Stimulated activated CD8-positive, alpha-beta memory T cell treated with anti-CD3 and anti-CD28 coated beads, Interleukin-15, amount 100 ng/mL, for 48 hours (primary cell): Measurements from ENCODE around the gene VWA2.

Source experiments
- DNase-seq, 2 donors: peaks; one replicate each; pipeline ENCODE4 v3.0.0-alpha.2; 2020; ENCODE audit warnings: low read depth in 2 of 2

Gene VWA2

DNA sequence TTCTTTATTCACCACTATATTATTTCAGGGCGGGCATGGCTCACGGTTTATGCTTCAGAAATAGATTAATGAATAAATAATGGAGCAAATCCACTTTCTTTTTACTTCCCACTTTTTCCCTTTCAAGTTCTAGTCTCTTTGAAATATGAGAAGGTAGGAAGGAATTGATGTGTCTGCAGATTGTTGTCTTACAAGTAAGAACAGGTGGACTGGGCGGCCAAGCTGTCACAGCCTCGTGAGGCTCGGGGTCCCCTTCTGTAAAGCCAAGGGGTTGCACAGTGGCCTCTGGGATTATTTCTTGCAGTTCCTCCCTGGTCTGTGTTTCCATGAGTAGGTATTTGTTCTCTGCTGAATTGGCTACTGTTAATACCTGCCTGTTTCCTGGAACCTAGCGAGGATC lies 11.2 kb downstream of the VWA2 start:
- no peak for DNase-seq

DNA sequence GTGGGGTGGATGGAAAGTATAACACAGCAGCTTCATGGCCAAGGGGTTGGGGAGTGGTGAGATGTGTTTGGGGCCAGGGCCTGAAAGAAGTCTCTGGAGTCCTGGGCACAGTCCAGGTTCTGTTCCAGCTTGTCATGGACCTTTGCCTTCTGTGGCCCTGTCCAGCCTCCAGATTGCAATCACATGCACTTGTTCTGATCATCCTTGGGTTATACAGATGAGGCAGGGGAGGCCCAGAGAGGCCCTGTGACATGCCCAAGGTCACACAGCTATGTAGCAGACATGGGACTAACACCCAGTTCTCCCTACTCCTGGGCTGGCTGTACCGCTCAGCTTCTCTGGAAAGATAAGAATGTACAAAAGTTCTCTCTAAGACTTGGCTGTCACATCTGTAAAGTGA lies 11.7 kb downstream of the VWA2 start:
- DNase-seq = no peak

DNA sequence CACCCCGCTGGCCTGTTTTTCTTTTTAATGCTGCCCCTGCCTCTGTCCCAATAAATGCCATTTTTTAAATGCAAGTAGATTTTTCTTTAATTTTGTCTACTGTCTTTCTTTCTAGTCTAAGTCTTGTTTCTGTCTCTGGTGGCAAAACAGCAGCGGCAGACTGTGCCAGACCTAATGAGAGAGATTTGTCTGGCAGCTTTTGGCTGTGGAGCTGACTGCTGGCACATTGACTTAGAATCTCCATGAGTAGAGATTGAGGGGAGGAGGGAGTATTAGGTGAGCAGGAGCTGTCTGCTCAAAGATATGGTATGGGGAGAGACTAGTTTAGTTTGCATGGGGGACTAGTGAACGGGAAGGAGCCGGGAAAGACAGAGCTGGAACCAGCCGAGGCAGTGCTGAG lies 13.0 kb downstream of the VWA2 start:
- no peak for DNase-seq

DNA sequence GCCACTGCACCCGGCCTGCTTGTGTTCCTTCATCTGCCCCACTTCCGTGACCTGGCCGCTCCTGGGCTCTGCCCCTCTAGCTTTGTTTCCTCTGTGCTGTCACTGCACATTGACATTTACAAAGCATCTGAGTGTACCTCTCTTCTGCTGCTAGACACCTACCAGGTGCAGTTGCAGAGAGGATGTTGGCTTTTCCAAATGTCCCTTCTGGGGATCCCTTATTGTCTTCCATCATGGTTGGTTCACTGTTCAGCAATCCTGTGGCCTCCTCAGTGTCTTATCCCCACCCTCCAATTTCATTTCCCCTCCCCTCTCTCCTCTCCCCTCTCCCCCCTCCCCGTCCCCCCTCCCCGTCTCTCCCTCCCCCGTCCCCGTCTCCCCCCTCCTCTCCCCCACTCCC lies 13.8 kb downstream of the VWA2 start:
- DNase-seq = no peak

DNA sequence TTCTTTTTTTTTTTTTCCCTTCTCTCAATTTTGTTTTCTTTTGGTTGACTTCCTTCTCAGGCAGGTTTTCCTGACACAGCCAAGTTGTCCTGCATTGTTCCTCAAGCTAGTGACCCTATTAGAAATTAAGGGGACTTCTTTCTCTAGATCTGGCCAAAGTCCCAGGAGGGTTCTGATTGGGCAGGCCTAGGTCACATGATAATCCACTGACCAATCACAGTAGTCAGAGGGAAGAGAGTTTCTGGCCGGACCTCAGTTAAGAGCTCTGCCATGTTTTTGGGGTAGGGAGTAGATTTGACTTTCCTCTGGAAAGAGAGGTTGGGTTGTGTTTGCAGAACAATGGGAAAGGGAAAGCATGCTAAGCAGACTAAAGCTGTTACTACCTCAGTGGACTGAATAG lies 16.2 kb downstream of the VWA2 start:
- DNase-seq = no peak

DNA sequence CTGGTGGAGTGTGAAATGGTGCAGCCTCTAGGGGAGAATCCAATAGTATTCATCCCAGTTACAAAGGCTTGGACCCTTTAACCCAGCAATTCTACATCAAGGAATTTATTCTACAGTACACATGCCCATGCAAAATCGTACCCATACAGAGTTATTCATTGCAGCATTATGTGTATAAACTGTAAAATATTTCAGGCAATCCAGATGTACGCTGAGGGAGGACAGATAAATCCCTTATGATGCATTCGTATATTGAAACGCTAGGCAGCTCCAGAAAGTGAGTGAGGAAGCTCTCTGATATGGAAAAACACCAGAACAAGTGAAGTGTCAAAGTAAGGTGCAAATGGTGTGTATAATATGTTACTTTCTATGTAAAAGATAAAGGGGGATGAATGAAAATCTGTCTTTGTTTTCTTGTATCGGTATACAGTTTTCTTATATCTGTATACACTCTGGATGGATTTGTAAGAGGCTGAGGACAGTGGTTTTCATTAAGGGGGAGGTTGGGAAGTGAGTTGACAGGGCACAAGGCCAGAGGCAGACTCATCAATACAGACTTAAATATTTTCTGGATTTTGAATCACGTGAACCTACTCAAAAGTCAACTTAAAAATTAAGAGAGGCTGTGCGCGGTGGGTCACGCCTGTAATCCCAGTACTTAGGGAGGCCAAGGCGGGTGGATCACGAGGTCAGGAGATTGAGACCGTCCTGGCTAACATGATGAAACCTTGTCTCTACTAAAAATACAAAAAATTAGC lies 17.1 kb downstream of the VWA2 start:
- no peak for DNase-seq

DNA sequence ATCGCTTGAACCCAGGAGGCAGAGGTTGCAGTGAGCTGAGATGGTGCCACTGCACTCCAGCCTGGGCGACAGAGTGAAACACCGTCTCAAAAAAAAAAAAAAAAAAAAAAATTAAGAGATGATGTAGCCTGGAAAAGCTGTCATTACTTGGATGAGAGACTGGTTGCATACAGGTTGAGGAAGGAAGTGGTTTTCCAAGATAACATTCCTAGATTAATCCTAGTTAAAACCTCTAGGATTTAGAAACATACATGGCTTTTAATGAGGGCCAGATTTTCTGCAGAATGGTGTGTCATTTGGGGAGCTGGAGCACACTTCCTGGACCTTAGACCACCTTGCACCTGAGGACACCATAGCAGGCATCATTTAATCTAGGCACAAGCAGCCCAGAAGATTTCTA lies 17.8 kb downstream of the VWA2 start:
- DNase-seq = no peak

DNA sequence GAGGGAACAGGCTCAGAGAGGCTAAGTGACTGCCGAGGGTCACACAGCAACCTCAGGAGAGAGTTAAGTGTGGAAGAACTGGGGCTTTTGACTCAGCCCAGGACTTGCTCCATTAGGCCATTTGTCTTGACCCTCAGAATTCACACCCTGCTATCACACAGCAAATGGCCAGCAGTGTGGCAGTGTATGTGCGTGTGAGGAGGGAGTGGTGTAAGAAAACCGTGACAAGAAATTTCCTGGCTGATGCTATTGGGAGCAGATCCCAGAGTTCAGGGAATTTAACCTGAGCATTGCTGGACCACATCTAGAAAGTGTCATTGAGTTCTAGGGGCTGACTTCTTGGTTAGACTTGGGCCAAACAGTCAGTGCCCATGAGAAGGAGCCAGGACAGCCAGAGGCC lies 18.4 kb downstream of the VWA2 start:
- no peak for DNase-seq

DNA sequence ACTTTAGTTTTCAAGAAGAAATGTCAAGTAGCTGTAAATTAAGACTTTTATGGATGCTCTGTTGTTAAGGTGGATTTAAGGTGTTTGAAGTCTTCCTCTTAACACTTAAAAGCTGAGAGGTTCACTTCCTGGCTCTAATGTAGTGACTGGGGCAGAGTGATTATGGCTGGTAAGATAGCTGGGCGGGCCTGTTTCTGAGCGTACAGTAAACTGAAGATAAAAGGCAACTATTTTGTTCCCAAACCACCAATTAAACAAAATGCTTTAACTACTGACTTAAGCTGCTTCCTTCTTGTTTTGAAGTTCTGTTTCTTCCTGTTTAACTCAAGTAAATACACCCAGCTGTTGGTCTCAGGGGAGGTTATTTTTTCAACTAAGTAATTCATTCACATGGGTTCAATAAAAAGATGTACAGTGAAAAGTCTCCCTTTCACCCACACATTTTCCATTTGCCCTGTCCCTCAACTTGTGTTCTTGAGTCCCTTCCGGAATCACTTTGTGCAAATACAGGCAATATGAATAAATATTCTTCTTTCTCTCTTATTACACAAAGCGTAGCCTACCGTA lies 19.3 kb downstream of the VWA2 start:
- DNase-seq = no peak

DNA sequence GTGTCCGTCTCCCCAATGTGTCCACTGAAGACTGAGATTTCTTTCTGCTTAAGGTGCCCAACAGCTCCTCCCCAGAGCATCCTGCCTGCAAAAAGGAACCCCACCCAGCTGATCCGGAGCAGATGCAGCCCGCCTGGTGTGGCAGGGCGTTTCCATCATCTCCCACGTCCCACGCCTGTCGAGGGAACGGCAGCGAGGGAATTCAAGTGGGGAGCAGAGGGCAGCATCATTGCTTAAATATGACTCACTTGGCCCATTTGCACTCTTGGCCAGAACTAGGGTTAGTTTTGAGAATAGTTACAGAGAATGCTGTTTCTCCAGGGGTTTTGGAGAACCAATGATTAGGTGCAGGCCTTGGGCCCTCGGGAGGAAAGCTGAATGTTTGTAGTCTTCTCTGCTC lies 20.8 kb downstream of the VWA2 start:
- no peak for DNase-seq

DNA sequence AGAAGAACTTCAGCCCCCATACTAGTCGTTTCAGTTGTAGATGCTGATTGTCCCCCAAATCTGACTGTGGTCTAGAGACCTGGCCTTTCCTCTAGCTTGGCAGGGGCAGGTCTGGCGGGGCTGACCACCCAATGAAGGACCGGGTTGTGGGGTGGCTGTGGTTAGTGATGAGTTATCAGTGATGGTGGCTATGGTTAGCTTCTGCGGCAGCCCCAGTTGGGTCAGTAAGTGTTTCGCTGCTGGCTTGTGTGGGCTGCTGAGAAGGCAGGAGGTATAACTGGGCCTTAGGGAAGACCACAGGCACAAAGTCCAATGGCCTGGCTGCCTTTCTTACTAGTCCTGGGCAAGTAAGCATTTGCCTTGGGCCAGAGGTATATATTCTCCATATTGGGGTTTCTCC lies 21.3 kb downstream of the VWA2 start:
- DNase-seq = no peak

DNA sequence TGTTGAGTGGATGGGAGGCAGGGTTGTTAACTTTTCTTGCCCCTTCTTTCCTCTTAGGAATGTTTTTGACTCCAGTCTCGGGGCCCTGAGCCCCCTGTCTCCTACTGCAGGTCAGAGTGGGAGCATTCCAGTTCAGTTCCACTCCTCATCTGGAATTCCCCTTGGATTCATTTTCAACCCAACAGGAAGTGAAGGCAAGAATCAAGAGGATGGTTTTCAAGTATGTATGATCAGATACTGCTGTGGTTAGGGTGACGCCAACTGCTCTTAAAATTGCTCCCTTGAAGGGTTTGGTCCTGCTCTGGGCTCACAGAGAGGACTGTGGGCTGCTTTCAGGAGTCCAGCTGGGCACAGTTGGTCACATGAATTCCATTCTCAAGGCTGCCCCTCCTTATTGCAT lies 22.0 kb downstream of the VWA2 start:
- DNase-seq = no peak

DNA sequence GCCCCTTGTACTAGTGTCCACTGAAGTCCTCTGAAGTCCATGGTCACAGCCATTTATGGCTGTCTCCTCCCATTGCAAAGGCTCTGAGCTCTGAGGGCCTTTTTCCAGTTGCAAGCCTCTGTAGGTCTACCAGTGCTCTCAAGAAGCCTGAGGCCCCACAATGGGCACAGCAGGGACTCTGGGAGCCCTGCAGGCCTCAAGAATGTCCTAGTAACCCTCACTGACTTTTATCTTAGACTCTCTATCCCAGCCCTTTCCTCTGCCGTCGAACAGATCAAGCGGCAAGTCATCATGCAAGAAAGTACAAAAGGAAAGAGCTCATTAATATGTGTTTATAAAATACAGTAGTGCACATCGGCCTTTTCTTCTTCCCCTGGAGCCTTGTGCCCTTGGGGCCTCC lies 23.4 kb downstream of the VWA2 start:
- DNase-seq = no peak

DNA sequence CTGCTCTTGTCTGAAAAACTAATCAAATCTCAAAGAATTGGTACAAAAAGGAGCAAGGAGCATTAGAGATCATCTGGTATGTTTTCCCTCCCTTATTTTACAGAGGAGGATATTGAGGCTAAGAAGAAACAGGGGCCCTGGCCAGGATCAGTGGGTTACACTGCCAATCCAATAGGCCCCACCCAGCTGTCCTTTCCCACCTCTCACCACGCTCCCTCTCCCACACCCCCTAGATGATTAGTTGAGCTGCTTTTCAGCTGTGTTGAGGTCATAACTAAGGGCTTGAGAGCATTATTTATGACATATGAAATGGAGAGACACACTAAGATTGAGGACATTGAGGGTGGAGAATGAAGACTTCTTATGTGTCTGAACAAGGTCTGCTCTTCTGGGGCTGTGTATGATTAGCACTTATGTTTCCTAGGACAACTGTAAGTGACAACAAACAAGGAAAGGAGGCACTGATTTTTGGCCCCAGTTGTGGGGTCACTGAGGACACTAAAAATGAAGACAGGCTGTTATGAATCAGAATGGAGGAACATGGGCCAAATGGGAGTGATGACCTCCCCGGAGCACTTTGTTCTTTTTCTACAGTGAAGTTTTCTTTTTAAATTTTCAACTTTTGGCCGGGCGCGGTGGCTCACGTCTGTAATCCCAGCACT lies 26.5 kb downstream of the VWA2 start:
- no peak for DNase-seq

DNA sequence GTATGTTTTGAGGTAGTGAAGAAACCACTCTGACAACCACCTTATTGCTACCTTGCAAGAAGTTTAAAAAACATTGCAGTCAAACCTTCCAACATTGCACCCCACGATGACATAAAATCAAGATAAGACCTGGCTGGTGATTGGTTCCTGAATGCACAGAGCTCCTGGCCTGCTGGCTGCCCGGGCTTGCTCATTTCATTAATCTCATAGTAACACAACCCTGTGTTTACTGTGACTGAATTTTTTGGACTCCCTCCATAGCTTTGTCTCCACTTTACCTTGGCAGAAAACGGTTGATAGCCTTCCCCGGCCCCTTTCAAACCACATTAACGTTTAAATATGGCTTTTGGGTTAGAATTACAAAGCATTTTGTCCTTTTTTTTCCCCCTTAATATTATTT lies 27.5 kb downstream of the VWA2 start:
- no peak for DNase-seq

DNA sequence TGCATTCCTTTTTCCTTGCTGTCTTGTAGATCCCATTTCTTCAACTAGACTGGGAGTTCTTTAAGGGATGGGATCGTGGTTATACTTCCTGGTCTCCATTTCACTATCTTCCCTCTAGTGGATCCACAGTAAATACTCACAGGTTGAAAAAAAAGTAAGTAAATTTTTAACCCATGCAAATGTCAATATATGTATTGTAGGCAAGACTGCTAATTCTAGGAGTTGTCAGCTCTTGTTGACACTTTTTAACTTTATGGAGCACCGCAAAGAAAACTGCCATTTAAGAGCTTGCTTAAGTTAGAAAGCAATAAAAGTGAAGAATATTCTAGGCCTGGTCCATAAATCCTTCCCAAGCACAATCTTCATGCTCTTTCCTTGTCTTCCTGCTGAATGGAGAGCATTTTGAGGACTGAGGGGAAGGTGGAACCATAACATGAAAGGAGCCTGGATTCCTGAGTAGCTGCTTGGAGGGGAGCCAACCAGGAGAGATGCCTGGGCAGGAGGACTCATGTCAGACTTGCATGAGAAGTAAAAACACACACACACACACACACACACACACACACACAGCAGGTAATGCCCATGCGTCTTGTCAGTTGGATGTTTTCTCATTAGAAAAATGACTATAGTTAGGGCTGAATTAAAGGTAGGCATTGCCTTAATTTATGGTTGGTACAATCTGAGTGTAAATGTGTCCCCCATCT lies 32.2 kb downstream of the VWA2 start:
- no peak for DNase-seq

DNA sequence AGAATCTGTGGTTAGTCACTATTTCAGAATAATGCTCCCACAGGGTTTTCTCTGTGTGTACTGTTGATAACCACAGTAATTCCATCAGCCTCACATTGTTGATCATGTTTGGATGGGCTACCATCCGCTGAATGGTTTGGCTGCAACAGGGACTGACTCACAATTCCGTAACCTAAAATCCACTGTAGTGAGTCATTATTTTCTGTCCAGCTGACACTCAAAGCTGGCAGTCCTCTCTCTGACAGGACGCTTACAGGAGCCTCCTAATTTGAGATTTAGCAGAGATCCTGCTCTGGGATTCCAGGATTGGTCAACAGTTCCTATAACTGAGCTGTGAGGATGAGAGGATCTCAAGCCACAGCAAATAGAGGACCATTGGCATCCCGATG lies 32.7 kb downstream of the VWA2 start:
- no peak for DNase-seq

DNA sequence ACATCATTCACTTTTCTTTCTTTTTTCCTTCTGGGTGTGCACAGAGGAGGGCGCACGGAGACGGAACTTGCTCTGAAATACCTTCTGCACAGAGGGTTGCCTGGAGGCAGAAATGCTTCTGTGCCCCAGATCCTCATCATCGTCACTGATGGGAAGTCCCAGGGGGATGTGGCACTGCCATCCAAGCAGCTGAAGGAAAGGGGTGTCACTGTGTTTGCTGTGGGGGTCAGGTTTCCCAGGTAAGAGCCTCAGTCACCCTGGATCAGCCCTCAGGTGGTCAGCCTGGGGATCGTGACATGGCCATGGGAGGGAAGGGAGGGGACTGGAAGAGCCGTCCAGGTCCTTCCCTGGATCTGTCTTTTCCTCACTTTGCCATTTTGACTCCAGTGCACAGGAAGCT lies 33.6 kb downstream of the VWA2 start:
- DNase-seq = no peak

DNA sequence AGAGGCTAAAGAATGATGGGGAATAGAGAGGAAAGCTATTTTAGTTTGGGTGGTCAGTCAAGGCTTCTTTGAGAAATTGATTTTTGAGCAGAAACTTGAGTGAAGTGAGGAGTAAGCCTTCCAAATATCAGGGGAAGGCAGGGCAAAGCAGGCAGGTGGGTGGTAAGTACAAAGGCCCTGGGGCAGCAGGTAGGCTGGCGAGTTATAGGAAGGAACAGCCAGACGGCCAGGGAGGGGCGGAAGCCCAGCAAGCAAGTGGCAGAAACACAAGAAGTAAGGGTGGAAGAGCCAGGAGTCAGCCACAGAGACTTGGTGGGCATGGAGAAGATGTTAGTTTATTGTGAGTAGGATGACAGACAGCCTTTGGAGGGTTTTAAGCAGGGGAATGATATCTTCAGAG lies 34.9 kb downstream of the VWA2 start:
- no peak for DNase-seq

DNA sequence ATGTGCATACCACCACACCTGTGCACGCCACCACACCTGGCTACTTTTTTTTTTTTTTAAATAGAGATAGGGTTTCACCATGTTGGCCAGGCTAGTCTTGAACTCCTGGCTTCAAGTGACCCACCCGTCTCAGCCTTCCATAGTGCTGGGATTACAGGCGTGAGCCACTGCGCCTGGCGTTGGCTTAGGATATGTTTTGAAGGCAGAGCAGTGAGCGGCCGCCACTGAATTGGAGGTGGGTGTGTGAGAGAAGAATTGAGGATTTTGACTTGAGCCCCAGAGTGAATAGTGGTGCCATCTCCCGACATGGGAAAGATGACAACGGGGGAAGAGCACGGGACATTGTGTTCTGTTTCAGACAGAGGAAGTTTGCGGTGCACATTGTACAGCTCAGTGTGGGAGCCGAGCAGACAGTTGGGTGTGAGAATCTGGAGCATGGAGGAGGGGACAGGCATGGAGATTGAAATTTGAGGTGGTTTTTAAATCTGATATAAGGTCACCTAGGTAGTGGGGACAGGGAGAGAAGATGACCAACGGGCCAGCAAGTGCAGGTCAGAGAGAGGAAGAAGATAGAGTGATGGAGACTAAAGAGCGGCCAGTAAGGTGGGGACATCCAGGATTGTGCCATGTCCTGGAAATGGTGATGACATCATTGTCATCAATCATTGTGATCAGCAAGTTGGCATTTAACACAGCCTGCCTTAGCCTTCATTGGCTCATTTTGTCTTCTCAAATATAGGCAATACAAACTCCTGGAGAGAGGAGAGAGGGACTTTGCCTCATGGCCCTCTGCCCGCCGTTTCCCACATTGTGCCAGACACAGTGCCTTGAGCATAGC lies 35.8 kb downstream of the VWA2 start:
- DNase-seq = no peak

DNA sequence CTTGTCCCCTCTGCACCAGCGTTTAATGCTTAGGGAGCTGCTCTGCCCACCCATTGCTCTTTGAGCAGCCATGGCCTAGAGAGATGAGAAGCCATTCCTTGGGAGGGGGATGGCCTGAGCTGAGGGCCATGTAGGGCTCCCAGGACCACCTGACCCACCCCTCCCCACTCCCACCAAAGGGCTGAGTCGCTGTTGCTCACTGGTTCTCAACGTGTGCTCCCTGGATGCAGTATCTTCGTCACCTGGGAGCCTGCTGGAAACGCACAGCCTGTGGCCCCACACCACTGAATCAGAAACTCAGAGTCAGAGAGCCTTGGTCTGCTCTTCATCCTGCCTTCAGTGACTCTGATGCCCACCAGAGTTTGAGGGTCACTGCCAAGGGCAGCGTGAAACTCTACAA lies 37.0 kb downstream of the VWA2 start:
- no peak for DNase-seq

DNA sequence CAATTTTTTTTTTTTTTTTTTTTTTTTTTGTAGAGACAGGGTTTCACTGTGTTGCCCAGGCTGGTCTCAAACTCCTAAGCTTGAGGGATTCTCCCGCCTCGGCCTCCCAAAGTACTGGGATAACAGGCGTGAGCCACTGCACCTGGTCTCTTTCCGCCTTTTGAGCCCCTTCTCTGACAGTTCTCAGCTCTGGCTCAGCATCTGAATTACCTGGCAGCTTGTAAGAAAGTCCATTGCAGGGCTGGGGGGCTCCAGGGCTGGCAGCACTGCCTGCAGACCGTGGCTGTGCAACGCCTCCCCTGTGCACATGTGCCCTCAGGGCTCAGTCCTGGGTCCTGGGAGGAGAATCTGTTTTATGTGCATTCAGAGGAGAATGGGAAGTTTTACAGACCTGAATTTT lies 37.6 kb downstream of the VWA2 start:
- no peak for DNase-seq
